Trophoblast cell (in vitro differentiated cells and primary cell): ENCODE results near the gene RAB7A.

Source experiments
- DNase-seq, 2 donors: peaks; one replicate each; pipeline ENCODE4 v3.0.0-alpha.2; 2016
- H2AFZ ChIP-seq: 2 replicates; pipeline ENCODE4 v1.6.1; 2013; ENCODE audit warnings: low read length, moderate library complexity, mild to moderate bottlenecking; ENCODE audit not compliant: insufficient read depth, poor library complexity
- H2AK5ac ChIP-seq: 2 replicates; pipeline ENCODE4 v1.6.1; 2013; ENCODE audit warnings: mild to moderate bottlenecking, low read length
- H2BK120ac ChIP-seq: 2 replicates; pipeline ENCODE4 v1.6.1; 2013; ENCODE audit warnings: low read length, mild to moderate bottlenecking, moderate library complexity; ENCODE audit not compliant: insufficient read depth, poor library complexity
- H2BK12ac ChIP-seq: 2 replicates; pipeline ENCODE4 v1.6.1; 2013; ENCODE audit warnings: mild to moderate bottlenecking, low read length, moderate library complexity
- H2BK5ac ChIP-seq: 2 replicates; pipeline ENCODE4 v1.6.1; 2013; ENCODE audit warnings: low read length, low read depth, moderate library complexity, mild to moderate bottlenecking; ENCODE audit not compliant: poor library complexity
- H3K14ac ChIP-seq: 2 replicates; pipeline ENCODE4 v1.6.1; 2013; ENCODE audit warnings: mild to moderate bottlenecking, low read length
- H3K18ac ChIP-seq: 2 replicates; pipeline ENCODE4 v1.6.1; 2013; ENCODE audit warnings: mild to moderate bottlenecking, low read length
- H3K23ac ChIP-seq: 2 replicates; pipeline ENCODE4 v1.6.1; 2013; ENCODE audit warnings: low read length
- H3K27ac ChIP-seq: 2 replicates; pipeline ENCODE4 v1.5.1; 2013; ENCODE audit warnings: low read depth, mild to moderate bottlenecking, inconsistent platforms, low read length, moderate library complexity
- H3K27me3 ChIP-seq: 2 replicates; pipeline ENCODE4 v1.6.1; 2013; ENCODE audit warnings: inconsistent platforms, mild to moderate bottlenecking, low read length, moderate library complexity; ENCODE audit not compliant: insufficient read depth
- H3K36me3 ChIP-seq, 2 experiments: 1 replicate in 1 of 2; 2 replicates in 1 of 2; pipeline ENCODE4 v1.6.1; 2013; ENCODE audit warnings: low read length in 2 of 2, mild to moderate bottlenecking in 2 of 2, moderate library complexity in 1 of 2; ENCODE audit not compliant: insufficient read depth in 2 of 2, control insufficient read depth in 1 of 2
- H3K4ac ChIP-seq: 2 replicates; pipeline ENCODE4 v1.6.1; 2013; ENCODE audit warnings: low read depth, mild to moderate bottlenecking, low read length, moderate library complexity
- H3K4me1 ChIP-seq, 2 experiments: 1 replicate in 1 of 2; 2 replicates in 1 of 2; pipeline ENCODE4 v1.6.1; 2013; ENCODE audit warnings: low read length in 2 of 2, mild to moderate bottlenecking in 2 of 2, moderate library complexity in 1 of 2; ENCODE audit not compliant: insufficient read depth in 2 of 2, control insufficient read depth in 1 of 2
- H3K4me2 ChIP-seq: 2 replicates; pipeline ENCODE4 v1.6.1; 2013; ENCODE audit warnings: inconsistent platforms, mild to moderate bottlenecking, low read length, moderate library complexity
- H3K4me3 ChIP-seq: 2 replicates; pipeline ENCODE4 v1.5.1; 2013; ENCODE audit warnings: mild to moderate bottlenecking, low read depth, low read length, inconsistent platforms
- H3K79me1 ChIP-seq: one replicate; pipeline ENCODE4 v1.6.1; 2013; ENCODE audit warnings: low read length
- H3K79me2 ChIP-seq: 2 replicates; pipeline ENCODE4 v1.6.1; 2013; ENCODE audit warnings: low read length, mild to moderate bottlenecking; ENCODE audit not compliant: control insufficient read depth, insufficient read depth, poor library complexity
- H3K9ac ChIP-seq: 2 replicates; pipeline ENCODE4 v1.6.1; 2013; ENCODE audit warnings: mild to moderate bottlenecking, low read length
- H3K9me3 ChIP-seq: 2 replicates; pipeline ENCODE4 v1.6.1; 2013; ENCODE audit warnings: low read depth, mild to moderate bottlenecking, control low read depth, inconsistent platforms, low read length; ENCODE audit not compliant: insufficient read depth
- H4K12ac ChIP-seq: 2 replicates; pipeline ENCODE4 v1.6.1; 2013; ENCODE audit warnings: low read depth, mild to moderate bottlenecking, low read length, moderate library complexity
- H4K8ac ChIP-seq: 2 replicates; pipeline ENCODE4 v1.6.1; 2013; ENCODE audit warnings: low read depth, mild to moderate bottlenecking, low read length, moderate library complexity
- H4K91ac ChIP-seq: one replicate; pipeline ENCODE4 v1.6.1; 2013; ENCODE audit warnings: low read depth, mild to moderate bottlenecking, low read length, moderate library complexity
- WGBS: extraction: QIAGEN DNeasy Blood & Tissue Kit; methylation state at CpG from one replicate; pipeline ENCODE4 v1.1.7; 2013; ENCODE audit warnings: missing lambda C conversion rate; ENCODE audit not compliant: insufficient read length, insufficient coverage; ENCODE audit errors: extremely low coverage; 5-methylcytosine and 5-hydroxymethylcytosine counted together

The RAB7A gene

GRCh38 chr3:128848936-128849335 is 123.0 kb downstream of the RAB7A start:
- Histone ChIP-seq H3K9ac (no peak overlapping the region), H4K91ac (no peak overlapping the region), H3K23ac (no peak overlapping the region), H3K27me3 (no peaks in the 10 kb centered on the region), H2AK5ac (no peak overlapping the region), H2BK5ac (no peak overlapping the region), H2BK12ac (no peak overlapping the region), H3K79me2 (no peaks in the 10 kb centered on the region), H4K8ac (no peak overlapping the region), H2BK120ac (no peak overlapping the region), H3K4me3 (no peak overlapping the region), H3K79me1 (no peaks in the 10 kb centered on the region), H4K12ac (no peak overlapping the region), H2AFZ (no peak overlapping the region), H3K27ac (no peak overlapping the region), H3K14ac (no peak overlapping the region), H3K9me3 (peaks cover 15% of the 10 kb centered on the region), H3K4me2 (no peak overlapping the region), H3K18ac (no peak overlapping the region), H3K36me3 (no peaks in the 10 kb centered on the region), H3K4me1 (peaks cover 3 to 5% of the 10 kb centered on the region in 2 experiments), H3K4ac (no peak overlapping the region)
- no CpG with 5 or more reads among the region's 13 CpGs for WGBS
- no peak for DNase-seq

DNA sequence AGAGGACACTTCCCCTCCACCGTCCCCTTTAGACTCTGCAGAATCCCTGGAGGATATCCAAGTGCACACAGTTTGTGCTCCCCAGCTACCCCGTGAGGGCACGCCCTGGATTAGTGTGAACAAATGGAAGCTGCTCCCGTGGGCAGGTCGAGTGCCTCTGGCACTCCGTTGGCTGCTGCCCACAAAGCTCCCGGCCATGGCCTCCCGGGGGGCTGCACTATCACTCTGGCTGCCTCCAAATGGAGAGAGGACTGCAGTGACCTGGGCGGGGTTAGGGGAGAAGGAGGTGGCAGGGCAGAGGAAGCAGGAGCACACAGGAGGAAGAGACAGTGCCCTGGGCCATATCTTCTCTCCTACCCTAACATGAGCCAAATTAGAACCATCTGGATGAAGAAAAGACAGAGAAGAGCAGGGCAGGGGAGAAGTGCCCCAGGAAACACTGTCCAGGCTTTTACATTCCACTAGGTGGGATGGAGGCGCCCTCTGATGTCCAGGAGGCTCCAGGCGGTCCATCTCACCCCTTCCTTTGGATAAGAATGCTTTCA is 124.0 kb downstream of the RAB7A start:
- Histone ChIP-seq H3K4me3 (no peak overlapping the region), H2BK120ac (no peak overlapping the region), H3K36me3 (no peaks in the 10 kb centered on the region), H4K91ac (no peak overlapping the region), H2AFZ (no peak overlapping the region), H3K14ac (no peak overlapping the region), H4K12ac (no peak overlapping the region), H4K8ac (no peak overlapping the region), H3K18ac (no peak overlapping the region), H2BK12ac (no peak overlapping the region), H2AK5ac (no peak overlapping the region), H3K4ac (no peak overlapping the region), H3K4me2 (no peak overlapping the region), H3K9me3 (peaks cover 20% of the 10 kb centered on the region), H3K4me1 (peaks cover 3 to 5% of the 10 kb centered on the region in 2 experiments), H3K23ac (no peak overlapping the region), H3K9ac (no peak overlapping the region), H2BK5ac (no peak overlapping the region), H3K27ac (no peak overlapping the region), H3K79me2 (no peaks in the 10 kb centered on the region), H3K79me1 (no peaks in the 10 kb centered on the region), H3K27me3 (no peaks in the 10 kb centered on the region)
- no CpG with 5 or more reads among the region's 11 CpGs for WGBS
- DNase-seq, result no peak

- no peaks in the 10 kb centered on the region for H3K27me3 ChIP-seq
- H3K4me1 ChIP-seq, result peaks cover 3 to 4% of the 10 kb centered on the region in 2 experiments
- no peak overlapping the region for H3K14ac ChIP-seq
- DNase-seq, result no peak
- no peak overlapping the region for H3K27ac ChIP-seq
- H3K4me3 ChIP-seq, result no peak overlapping the region
- H2BK12ac ChIP-seq, result no peak overlapping the region
- no peak overlapping the region for H2AK5ac ChIP-seq
- H3K4ac ChIP-seq, result no peak overlapping the region
- H3K18ac ChIP-seq, result no peak overlapping the region
- H3K9me3 ChIP-seq, result peaks cover 21% of the 10 kb centered on the region
- H2BK5ac ChIP-seq, result no peak overlapping the region
- H4K12ac ChIP-seq, result no peak overlapping the region
- H2AFZ ChIP-seq, result no peak overlapping the region
- H4K91ac ChIP-seq, result no peak overlapping the region
- no peak overlapping the region for H3K9ac ChIP-seq
- no peak overlapping the region for H3K23ac ChIP-seq
- no peak overlapping the region for H4K8ac ChIP-seq
- H3K79me1 ChIP-seq, result no peaks in the 10 kb centered on the region
- WGBS, result no CpG with 5 or more reads among the region's 9 CpGs
- no peak overlapping the region for H3K4me2 ChIP-seq
- no peak overlapping the region for H2BK120ac ChIP-seq
- no peaks in the 10 kb centered on the region for H3K36me3 ChIP-seq
- no peaks in the 10 kb centered on the region for H3K79me2 ChIP-seq
Observed at GRCh38 chr3:128850544-128850943, 124.6 kb downstream of the RAB7A start.

GRCh38 chr3:128851601-128852000 is 125.6 kb downstream of the RAB7A start:
- Histone ChIP-seq H3K4me3 (no peak overlapping the region), H3K36me3 (no peaks in the 10 kb centered on the region), H3K9ac (no peak overlapping the region), H4K91ac (no peak overlapping the region), H4K12ac (no peak overlapping the region), H3K27ac (no peak overlapping the region), H3K18ac (no peak overlapping the region), H3K23ac (no peak overlapping the region), H3K79me1 (no peaks in the 10 kb centered on the region), H2AFZ (no peak overlapping the region), H2AK5ac (no peak overlapping the region), H3K27me3 (no peaks in the 10 kb centered on the region), H3K4me2 (no peak overlapping the region), H4K8ac (no peak overlapping the region), H3K14ac (no peak overlapping the region), H3K9me3 (peaks cover 23% of the 10 kb centered on the region), H3K79me2 (no peaks in the 10 kb centered on the region), H3K4ac (no peak overlapping the region), H2BK12ac (no peak overlapping the region), H3K4me1 (no peaks in the 10 kb centered on the region), H2BK120ac (no peak overlapping the region), H2BK5ac (no peak overlapping the region)
- WGBS, result no CpG with 5 or more reads among the region's 4 CpGs
- peak; percentile 16 to 28 for DNase-seq
